GM21723 (cell line): Measurements from ENCODE around the gene TBCK.
"Not testable (repeated sequence)": the region's sequence is repeated elsewhere in the genome, so short reads cannot be mapped to it uniquely, and the experiment has no call there.

Experiments
- ATAC-seq: cut with Tn5 transposase; IDR thresholded peaks from one replicate; pipeline ENCODE4 v1.9.1; 2021; ENCODE audit warnings: mild to moderate bottlenecking, moderate library complexity; ENCODE audit not compliant: unreplicated experiment

TBCK gene

DNA sequence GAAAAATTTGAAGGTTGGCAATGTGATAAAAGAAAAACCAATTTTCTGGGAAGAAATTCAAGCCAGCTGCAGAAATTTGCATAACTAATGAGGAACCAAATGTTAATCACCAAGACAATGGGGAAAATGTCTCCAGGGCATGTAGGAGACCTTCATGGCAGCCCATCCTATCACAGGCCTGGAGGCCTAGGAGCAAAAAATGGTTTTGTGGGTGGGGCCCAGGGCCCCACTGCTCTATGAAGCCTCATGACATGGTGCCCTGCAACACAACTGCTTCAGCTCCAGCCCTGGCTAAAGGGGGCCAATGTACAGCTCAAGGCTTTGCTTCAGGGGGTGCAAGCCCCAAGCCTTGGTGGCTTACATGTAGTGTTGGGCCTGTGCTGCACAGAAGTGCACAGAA, 184.0 kb downstream of the TBCK start:
- no peak for ATAC-seq

DNA sequence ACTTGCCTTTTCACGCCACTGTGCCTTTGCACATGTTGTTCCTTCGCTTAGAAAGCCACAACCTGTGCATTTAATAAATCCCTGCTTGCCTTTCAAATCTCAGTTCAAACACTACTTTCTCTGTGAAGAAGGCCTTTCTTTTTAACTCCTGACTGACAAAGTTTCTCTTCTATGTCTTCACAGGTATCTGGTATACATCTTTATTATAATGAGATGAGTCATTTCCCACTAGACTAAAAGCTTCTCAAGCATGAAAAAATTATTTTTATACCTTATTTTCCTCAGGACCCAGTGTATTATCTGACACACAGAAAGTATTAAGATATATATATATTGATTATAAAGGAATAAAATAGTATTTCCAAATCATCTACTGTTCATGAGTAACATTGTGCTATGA, 189.9 kb downstream of the TBCK start:
- peak; percentile 54 for ATAC-seq

DNA sequence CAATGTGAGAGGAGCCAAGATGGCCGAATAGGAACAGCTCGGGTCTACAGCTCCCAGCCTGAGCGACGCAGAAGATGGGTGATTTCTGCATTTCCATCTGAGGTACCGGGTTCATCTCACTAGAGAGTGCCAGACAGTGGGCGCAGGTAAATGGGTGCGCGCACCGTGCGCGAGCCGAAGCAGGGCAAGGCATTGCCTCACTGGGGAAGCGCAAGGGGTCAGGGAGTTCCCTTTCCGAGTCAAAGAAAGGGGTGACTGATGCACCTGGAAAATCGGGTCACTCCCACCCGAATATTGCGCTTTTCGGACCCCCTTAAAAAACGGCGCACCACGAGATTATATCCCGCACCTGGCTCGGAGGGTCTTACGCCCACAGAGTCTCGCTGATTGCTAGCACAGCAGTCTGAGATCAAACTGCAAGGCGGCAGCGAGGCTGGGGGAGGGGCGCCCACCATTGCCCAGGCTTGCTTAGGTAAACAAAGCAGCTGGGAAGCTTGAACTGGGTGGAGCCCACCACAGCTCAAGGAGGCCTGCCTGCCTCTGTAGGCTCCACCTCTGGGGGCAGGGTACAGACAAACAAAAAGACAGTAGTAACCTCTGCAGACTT, 196.0 kb downstream of the TBCK start:
- not testable (repeated sequence) for ATAC-seq

DNA sequence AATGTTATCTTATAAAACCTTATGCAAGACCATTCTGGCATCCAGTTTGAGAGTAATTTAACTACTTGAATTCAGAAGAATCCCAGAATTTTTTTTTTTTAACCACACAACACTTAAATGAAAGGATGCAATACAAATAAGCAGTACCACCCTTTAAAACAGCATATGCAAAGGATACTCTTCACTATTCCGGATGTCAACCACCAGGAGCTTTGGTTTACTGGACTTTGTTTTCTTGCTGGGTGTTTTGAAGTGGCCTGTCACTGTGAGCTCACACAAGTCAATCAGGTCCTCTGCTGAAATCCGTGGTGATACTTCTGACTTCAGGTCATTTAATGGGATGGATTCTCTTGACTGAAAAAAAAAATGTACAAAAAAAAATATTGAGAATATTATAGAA, 200.0 kb downstream of the TBCK start:
- no peak for ATAC-seq

DNA sequence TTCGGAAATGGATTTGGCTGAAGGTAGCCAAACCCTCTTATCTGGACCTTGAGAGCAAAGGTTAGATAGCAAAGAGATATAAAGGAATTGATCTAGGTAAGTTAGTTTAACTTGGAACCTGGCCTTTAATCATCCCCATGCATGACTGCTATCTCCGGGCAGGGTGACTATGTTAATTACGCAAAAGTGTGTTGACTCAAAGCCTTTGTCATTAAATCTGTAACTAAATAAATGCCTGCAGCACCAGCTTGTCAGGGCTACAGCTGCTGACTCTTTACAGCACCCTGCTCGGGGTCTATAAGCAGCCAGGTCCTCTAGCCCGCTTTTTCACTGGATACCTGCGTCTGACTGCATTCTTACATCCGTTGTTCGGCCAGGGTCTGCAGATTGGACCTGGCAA, 201.7 kb downstream of the TBCK start:
- ATAC-seq, result no peak

DNA sequence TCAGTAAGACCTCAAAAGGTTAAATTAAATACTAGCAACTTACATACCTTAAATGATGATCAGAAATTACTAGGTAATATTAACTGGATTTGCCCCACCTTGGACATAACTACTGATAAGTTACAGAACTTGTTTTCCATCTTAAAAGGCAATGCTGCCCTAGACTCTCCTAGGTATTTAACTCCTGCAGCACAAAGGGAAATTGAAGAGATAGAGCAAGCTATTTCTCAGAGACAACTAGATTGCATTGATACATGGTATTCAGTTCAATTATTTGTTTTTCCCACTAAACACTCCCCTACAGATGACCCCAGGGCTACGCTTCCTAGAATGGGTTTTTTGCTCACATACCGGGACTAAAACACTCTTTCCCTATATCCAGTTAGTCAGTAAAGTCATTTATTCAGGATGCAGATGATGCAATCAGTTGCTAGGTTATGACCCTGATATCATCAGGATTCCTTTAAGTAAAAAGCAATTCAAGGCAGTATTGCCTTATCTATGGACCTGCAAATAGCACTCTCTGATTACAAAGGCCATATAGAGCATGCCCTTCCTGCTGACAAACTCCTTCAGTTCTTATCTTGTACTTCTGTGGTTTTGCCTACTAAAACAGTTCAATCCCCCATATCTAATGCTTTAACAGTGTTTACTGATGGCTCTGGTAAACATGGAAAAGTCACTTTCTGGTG, 204.1 kb downstream of the TBCK start:
- not testable (repeated sequence) for ATAC-seq

DNA sequence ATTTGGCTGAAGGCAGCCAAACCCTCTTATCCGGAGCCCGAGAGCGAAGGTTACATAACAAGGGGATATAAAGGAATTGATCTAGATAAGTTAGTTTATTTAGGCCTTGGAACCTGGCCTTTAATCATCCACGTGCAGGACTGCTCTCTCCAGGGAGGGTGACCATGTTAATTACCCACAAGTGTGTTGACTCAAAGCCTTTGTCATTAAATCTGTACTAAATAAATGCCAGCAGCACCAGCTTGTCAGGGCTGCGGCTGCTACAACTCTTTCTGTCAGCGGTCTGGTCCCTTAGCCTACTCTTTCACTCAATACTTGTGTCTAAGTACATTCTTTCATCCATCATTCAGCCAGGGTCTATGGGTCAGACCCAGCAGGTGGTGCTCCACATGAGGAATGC, 206.1 kb downstream of the TBCK start:
- no peak for ATAC-seq

DNA sequence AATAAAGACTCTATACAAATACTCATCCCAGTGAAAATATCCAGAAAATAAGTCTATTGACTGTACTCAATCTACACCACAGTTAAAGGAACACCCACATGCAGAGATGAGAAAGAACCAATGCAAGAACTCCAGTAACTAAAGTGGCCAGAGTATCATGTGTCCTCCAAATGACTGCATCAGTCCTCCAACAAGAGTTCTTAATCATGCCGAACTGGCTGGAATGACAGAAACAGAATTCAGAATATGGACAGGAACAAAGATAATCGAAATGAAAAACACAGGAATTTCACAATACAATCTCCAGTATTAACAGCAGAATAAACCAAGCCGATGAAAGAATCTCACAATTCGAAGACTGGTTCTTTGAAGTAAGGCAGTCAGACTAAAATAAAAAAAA, 210.3 kb downstream of the TBCK start:
- ATAC-seq, result no peak

DNA sequence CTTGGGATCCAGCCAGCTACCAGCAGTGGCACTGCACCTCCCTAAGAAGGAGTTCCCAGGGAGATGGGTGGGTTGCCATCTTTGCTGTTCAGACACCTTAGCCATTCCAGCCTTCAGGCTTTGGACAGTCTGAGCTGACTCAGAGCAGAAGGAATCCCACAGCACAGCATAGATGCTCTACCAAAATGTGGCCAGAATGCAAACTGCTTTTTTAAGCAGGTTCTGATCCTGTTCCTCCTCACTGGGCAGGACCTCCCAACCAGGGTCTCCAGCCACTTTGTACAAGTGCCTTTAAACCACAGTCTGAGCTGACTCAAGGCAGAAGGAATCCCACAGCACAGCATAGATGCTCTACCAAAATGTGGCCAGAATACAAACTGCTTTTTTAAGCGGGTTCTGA, 211.7 kb downstream of the TBCK start:
- no peak for ATAC-seq

DNA sequence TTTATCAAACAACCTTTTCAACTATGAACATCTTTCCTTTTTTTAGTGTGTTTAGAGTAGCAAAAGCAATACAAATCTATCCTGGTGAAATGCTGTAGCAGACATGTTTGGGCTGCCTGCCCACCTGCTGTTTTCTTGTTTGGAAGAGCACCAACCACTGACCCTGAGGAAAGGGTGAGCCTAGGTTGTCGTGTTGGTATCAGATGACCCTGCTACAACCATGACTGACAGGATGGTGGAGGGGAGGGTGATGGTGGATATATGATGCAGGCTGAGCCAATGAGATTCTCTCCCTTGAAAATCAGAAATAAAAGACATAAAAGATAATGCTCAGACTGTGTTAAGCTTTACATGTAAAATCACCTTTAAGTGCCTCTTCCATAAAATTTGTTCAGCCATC, 219.6 kb downstream of the TBCK start:
- ATAC-seq, result no peak

GRCh38 chr4:106095408-106095807, 220.6 kb downstream of the TBCK start:
- no peak for ATAC-seq

GRCh38 chr4:106092361-106093040, 223.5 kb downstream of the TBCK start:
- no peak for ATAC-seq

- ATAC-seq, result no peak
Observed at GRCh38 chr4:106090826-106091225, 225.2 kb downstream of the TBCK start.

GRCh38 chr4:106083065-106083464, 232.9 kb downstream of the TBCK start:
- ATAC-seq, result no peak

DNA sequence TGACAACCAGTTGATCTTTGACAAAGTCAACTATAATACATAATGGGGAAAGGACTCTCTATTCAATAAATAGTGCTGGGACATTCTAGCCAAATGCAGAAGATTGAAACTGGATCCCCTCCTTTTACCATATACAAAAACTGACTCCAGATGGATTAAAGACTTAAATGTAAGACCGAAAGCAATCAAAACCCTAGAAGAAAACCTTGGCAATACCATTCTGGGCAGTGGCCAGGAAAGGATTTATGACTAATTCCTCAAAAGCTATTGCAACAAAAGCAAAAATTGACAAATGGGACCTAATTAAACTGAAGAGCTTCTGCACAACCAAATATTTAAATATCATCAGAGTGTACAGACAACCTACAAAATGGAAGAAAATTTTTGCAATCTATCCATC, 235.6 kb downstream of the TBCK start:
- no peak for ATAC-seq

GRCh38 chr4:106079616-106080015, 236.4 kb downstream of the TBCK start:
- ATAC-seq, result no peak

DNA sequence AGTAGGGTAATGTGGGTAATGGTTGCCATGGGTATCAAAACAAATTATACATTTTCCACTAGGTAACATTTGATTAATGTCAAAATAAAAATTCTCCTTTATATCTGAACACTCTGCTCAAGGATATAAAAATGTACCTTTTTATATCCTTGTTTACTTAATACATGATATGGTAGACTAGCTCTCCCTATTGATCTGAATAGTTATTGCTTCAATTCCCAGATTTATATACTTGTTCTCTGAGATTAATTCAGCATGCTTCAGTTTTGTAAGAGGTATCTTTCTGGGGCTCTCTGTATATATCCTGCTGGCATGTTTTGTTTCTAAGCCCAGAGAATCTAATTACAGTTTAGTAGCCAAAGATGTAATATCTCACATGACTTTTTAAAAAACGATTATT, 251.0 kb downstream of the TBCK start:
- no peak for ATAC-seq

GRCh38 chr4:106063009-106063408, 253.0 kb downstream of the TBCK start:
- ATAC-seq, result no peak

DNA sequence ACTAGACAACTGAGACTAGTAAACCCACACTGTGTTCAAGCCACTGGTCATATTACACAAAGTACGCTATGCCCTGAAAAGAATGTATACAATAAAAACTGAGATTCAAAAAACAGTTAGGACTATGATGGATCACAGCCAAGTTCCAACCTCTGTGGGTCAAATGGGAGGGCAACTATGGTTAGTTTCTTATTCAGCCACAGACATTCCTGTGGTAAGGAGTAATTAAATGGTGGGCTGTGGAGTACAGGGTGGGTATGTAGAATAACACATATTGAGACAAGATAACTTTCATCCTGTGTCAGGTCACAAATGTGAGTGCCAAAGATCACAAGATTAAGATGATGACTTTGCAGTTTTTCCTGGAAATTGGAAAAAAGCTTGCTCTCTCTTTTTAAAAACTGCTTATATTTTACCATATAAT, 253.5 kb downstream of the TBCK start:
- no peak for ATAC-seq

- no peak for ATAC-seq
Observed at GRCh38 chr4:106058921-106059320, 257.1 kb downstream of the TBCK start.

DNA sequence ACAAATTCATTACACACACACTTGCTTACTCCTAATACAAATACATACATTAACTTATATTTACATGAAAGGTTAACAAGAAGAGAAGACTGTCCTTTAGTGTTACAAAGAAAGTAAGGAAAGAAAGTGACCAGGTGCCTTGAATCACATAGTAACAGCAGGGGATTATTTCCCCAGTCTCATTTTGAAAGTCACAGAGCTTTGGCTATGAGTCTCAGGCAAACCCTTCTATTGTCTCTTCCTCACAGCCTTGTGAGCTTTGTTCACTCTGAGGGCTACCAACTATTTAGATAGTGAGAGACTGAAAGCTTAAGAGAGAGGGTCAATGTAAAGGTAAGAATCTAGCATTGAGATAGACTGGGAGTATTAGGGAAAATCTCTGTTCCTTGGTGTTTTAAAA, 259.1 kb downstream of the TBCK start:
- no peak for ATAC-seq

DNA sequence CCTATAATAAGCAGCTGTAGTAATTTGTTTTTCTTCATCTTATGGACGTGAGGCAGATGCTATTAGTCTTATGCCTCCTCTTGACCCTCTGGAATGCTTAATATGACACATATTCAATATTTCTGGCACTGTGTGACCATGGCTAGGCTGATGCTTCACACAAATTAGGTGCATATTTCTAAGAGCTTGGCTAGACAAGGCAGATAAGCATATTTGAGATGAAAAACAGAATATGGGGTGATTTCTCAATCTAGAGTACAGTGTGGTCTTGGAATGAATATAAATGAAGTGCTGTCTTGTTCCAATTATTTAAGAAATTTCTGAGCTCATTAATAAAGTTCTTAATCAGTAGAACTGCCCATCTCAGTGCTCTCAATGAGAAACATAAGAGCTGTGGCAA, 264.5 kb downstream of the TBCK start:
- ATAC-seq, result no peak
